Keratinocyte (primary cell): ENCODE measurements around the gene MAPRE2. TPM values are rescaled to one million over a fixed set of nuclear protein-coding genes. Genes with fewer than 3 reads are reported as not detected.

Experiments
- DNase-seq: peaks from one replicate; pipeline ENCODE4 v3.0.0-alpha.2; 2011; ENCODE audit warnings: low read depth, missing footprints, low spot score
- FAIRE-seq: peaks from 2 replicates; lab custom pipeline; 2011; peaks lifted over from hg19 to GRCh38; lab: Jason Lieb, UNC
- H2AFZ ChIP-seq: 2 replicates; pipeline ENCODE4 v1.6.0; 2012; ENCODE audit warnings: low read length, control low read depth, inconsistent platforms; ENCODE audit not compliant: control insufficient read depth
- H3K27ac ChIP-seq: 2 replicates; pipeline ENCODE4 v1.5.1; 2011; ENCODE audit warnings: low read length; ENCODE audit not compliant: control insufficient read depth, insufficient read depth
- H3K27me3 ChIP-seq: 3 replicates; pipeline ENCODE4 v1.6.0; 2011; ENCODE audit warnings: low read length; ENCODE audit not compliant: control insufficient read depth, insufficient read depth; ENCODE audit errors: extremely low read depth
- H3K36me3 ChIP-seq, 2 experiments: 2 replicates in 1 of 2; 3 replicates in 1 of 2; pipeline ENCODE4 v1.5.1; 2011; ENCODE audit warnings: low read length in 2 of 2, mild to moderate bottlenecking in 1 of 2; ENCODE audit not compliant: control insufficient read depth in 2 of 2, insufficient read depth in 2 of 2; ENCODE audit errors: extremely low read depth in 1 of 2
- H3K4me1 ChIP-seq: 3 replicates; pipeline ENCODE4 v1.5.1; 2011; ENCODE audit warnings: low read length; ENCODE audit not compliant: control insufficient read depth, insufficient read depth; ENCODE audit errors: extremely low read depth
- H3K4me2 ChIP-seq: 3 replicates; pipeline ENCODE4 v1.6.0; 2011; ENCODE audit warnings: low read depth, low read length; ENCODE audit not compliant: control insufficient read depth, insufficient read depth; ENCODE audit errors: extremely low read depth
- H3K4me3 ChIP-seq, 3 experiments: fragments of 200-600 bp in 1 of 3; sonication (generic) in 1 of 3; 2 replicates in 2 of 3; 3 replicates in 1 of 3; pipeline ENCODE4 v1.5.1; 2011 to 2016; ENCODE audit warnings: low read length in 3 of 3, mild to moderate bottlenecking in 3 of 3, control low read depth in 2 of 3, inconsistent platforms in 1 of 3, low read depth in 1 of 3, mixed read lengths in 1 of 3, mixed run types in 1 of 3, moderate library complexity in 1 of 3; ENCODE audit not compliant: control insufficient read depth in 2 of 3, insufficient read depth in 2 of 3; ENCODE audit errors: extremely low read depth in 1 of 3
- H3K79me2 ChIP-seq: 2 replicates; pipeline ENCODE4 v1.6.0; 2012; ENCODE audit warnings: low read length; ENCODE audit not compliant: control insufficient read depth, insufficient read depth
- H3K9ac ChIP-seq: 3 replicates; pipeline ENCODE4 v1.6.0; 2011; ENCODE audit warnings: low read length; ENCODE audit not compliant: control insufficient read depth, insufficient read depth; ENCODE audit errors: extremely low read depth
- H3K9me1 ChIP-seq: 3 replicates; pipeline ENCODE4 v1.6.0; 2011; ENCODE audit warnings: low read length; ENCODE audit not compliant: control insufficient read depth, insufficient read depth; ENCODE audit errors: extremely low read depth
- H3K9me3 ChIP-seq: 2 replicates; pipeline ENCODE4 v1.5.1; 2012; ENCODE audit warnings: low read depth, low read length; ENCODE audit not compliant: control insufficient read depth
- H4K20me1 ChIP-seq: 3 replicates; pipeline ENCODE4 v1.6.0; 2011; ENCODE audit warnings: low read length; ENCODE audit not compliant: control insufficient read depth, insufficient read depth; ENCODE audit errors: extremely low read depth
- CTCF ChIP-seq, 3 experiments: IDR thresholded peaks in 1 of 3; conservative IDR thresholded peaks in 1 of 3; optimal IDR thresholded peaks in 1 of 3; 2 replicates in 2 of 3; 3 replicates in 1 of 3; pipeline versions ENCODE3 to v1.5.1; 2011; ENCODE audit warnings: low read length in 3 of 3, mild to moderate bottlenecking in 3 of 3, moderate library complexity in 2 of 3, control low read depth in 1 of 3, inconsistent platforms in 1 of 3; ENCODE audit not compliant: insufficient read depth in 2 of 3; ENCODE audit errors: extremely low read depth in 1 of 3
- EZH2 ChIP-seq: IDR thresholded peaks from one replicate; pipeline ENCODE4 v1.6.1; 2012; ENCODE audit warnings: inconsistent platforms, mild to moderate bottlenecking, low read length, moderate library complexity
- dilution Hi-C: fragments of 300-500 bp; cut with MboI; formaldehyde crosslinking; loops from one replicate; pipeline ENCODE4 v1.7.0; 2020; ENCODE audit warnings: low sequenced_read_pairs; ENCODE audit not compliant: extremely low pct_ligation_motif_present
- polyA plus RNA-seq, 5 experiments: library from polyadenylated mRNA; depleted of rRNA in 3 of 5; stranded (reverse) in 3 of 5; stranded (forward) in 1 of 5; unstranded in 1 of 5; fragments of >200 nt; gene quantifications; 1 replicate in 1 of 5; 2 replicates in 3 of 5; 3 replicates in 1 of 5; pipeline versions ENCODE4 v1.2.1 to v1.2.3, GENCODE V29; 2011 to 2012; ENCODE audit warnings: missing spikeins in 2 of 5, low read depth in 1 of 5, low replicate concordance in 1 of 5

MAPRE2 gene
- polyA plus RNA-seq, 1 donor (not counting 4 experiments of a cell fraction or from before 2014, with no cell fraction given), result 14.2 TPM

- Histone ChIP-seq H3K79me2 (no peaks in the 10 kb centered on the region), H3K9ac (no peak overlapping the region), H3K9me3 (no peaks in the 10 kb centered on the region), H3K4me2 (no peak overlapping the region), H3K9me1 (no peaks in the 10 kb centered on the region), H3K27ac (no peak overlapping the region), H3K4me3 (no peak overlapping the region), H3K27me3 (no peaks in the 10 kb centered on the region), H4K20me1 (no peaks in the 10 kb centered on the region), H2AFZ (no peak overlapping the region), H3K36me3 (no peaks in the 10 kb centered on the region), H3K4me1 (no peaks in the 10 kb centered on the region)
- DNase-seq (no peak), FAIRE-seq (no peak)
- TF ChIP-seq EZH2, result no peak
- no peak for TF ChIP-seq CTCF (optimal IDR thresholded peaks at IDR 0.05 in 1 of 3, IDR thresholded peaks at IDR 0.05 in 1 of 3, conservative IDR thresholded peaks at IDR 0.05 in 1 of 3; ENCODE audit: extremely low read depth in 1 of 3, insufficient read depth in 2 of 3, low read length in 3 of 3)
- dilution Hi-C loops, result no loop called here
Measured at GRCh38 chr18:35104391-35105051, 63.3 kb downstream of the MAPRE2 start.

GRCh38 chr18:35106013-35106844 lies 65.0 kb downstream of the MAPRE2 start:
- no peak for FAIRE-seq
- Histone ChIP-seq H3K4me1 (no peaks in the 10 kb centered on the region), H3K4me2 (no peak overlapping the region), H2AFZ (no peak overlapping the region), H3K9me1 (no peaks in the 10 kb centered on the region), H3K9ac (no peak overlapping the region), H3K27ac (no peak overlapping the region), H3K79me2 (no peaks in the 10 kb centered on the region), H4K20me1 (no peaks in the 10 kb centered on the region), H3K36me3 (no peaks in the 10 kb centered on the region), H3K4me3 (no peak overlapping the region), H3K27me3 (no peaks in the 10 kb centered on the region), H3K9me3 (no peaks in the 10 kb centered on the region)
- TF ChIP-seq CTCF (optimal IDR thresholded peaks at IDR 0.05 in 1 of 3, IDR thresholded peaks at IDR 0.05 in 1 of 3, conservative IDR thresholded peaks at IDR 0.05 in 1 of 3; ENCODE audit: extremely low read depth in 1 of 3, insufficient read depth in 2 of 3, low read length in 3 of 3), result no peak
- no peak for TF ChIP-seq EZH2
- dilution Hi-C loops, result no loop called here
- DNase-seq, result no peak
